LNCaP clone FGC (cell line): Measurements from ENCODE around the gene UBXN11.
"Not testable (repeated sequence)": the region's sequence is repeated elsewhere in the genome, so short reads cannot be mapped to it uniquely, and the experiment has no call there.

ENCODE experiments used
- DNase-seq: peaks from one replicate; pipeline ENCODE4 v3.0.0-alpha.2; 2011; ENCODE audit warnings: low read depth
- H3K4me3 ChIP-seq: 2 replicates; pipeline ENCODE4 v1.5.1; 2011; ENCODE audit warnings: mild to moderate bottlenecking, low read depth, low read length, control low read depth
- CTCF ChIP-seq: IDR thresholded peaks from 2 replicates; pipeline ENCODE4 v1.5.1; 2012; ENCODE audit warnings: mild to moderate bottlenecking; ENCODE audit not compliant: control insufficient read depth, insufficient read depth; ENCODE audit errors: extremely low read depth

The UBXN11 gene

GRCh38 chr1:26293911-26294463 lies 12.4 kb downstream of the UBXN11 start:
- no peak overlapping the region for H3K4me3 ChIP-seq
- no peak for TF ChIP-seq CTCF

GRCh38 chr1:26292735-26293134 lies 13.7 kb downstream of the UBXN11 start:
- DNase-seq, H3K4me3 ChIP-seq: not testable (repeated sequence)

More at GRCh38 chr1:26293911-26294463, 12.4 kb downstream of the UBXN11 start:
- no peak for DNase-seq

GRCh38 chr1:26291939-26292338 lies 14.5 kb downstream of the UBXN11 start:
- H3K4me3 ChIP-seq: no peak overlapping the region
- no peak for DNase-seq
- no peak for TF ChIP-seq CTCF

GRCh38 chr1:26291433-26291832 lies 15.0 kb downstream of the UBXN11 start:
- no peak for DNase-seq
- H3K4me3 ChIP-seq: no peak overlapping the region
- TF ChIP-seq CTCF: no peak

GRCh38 chr1:26290882-26291261 lies 15.6 kb downstream of the UBXN11 start:
- no peak for DNase-seq
- TF ChIP-seq CTCF: no peak
- no peak overlapping the region for H3K4me3 ChIP-seq

GRCh38 chr1:26290122-26290881 lies 16.1 kb downstream of the UBXN11 start:
- no peak for TF ChIP-seq CTCF
- no peak overlapping the region for H3K4me3 ChIP-seq

GRCh38 chr1:26289158-26290059 lies 17.0 kb downstream of the UBXN11 start:
- DNase-seq: no peak
- TF ChIP-seq CTCF: no peak
- no peak overlapping the region for H3K4me3 ChIP-seq

More at GRCh38 chr1:26290122-26290881, 16.1 kb downstream of the UBXN11 start:
- DNase-seq: no peak
